GM12878 (cell line): Measurements from ENCODE around the gene IBSP. TPM values are rescaled to one million over a fixed set of nuclear protein-coding genes. Genes with fewer than 3 reads are reported as not detected.

Source experiments
- ATAC-seq: fragments of 200-7000 bp; cut with Tn5 transposase; 3 replicates; pipeline ENCODE4 v1.9.1; 2020; ENCODE audit warnings: mild to moderate bottlenecking, moderate library complexity
- BruUV-seq: library from RNA; stranded (reverse); fragments of 400-500 nt; replicated peaks from 2 replicates; lab custom pipeline; 2021; lab: Mats Ljungman, UMichigan
- CTCF ChIA-PET: fragments of 300-600 bp; sonication (Branson Sonifier 250); formaldehyde crosslinking; extraction: SDS; loops from one replicate; lab custom pipeline; 2021; ENCODE audit warnings: inconsistent platforms; lab: Yijun Ruan, JAX
- POLR2A ChIA-PET: fragments of 350-600 bp; formaldehyde crosslinking; extraction: SDS; loops from one replicate; lab custom pipeline; 2021; ENCODE audit warnings: inconsistent platforms; lab: Charles Lee
- RAD21 ChIA-PET: fragments of 300-600 bp; sonication (Branson Sonifier 250); formaldehyde crosslinking; loops from one replicate; lab custom pipeline; 2023; ENCODE audit warnings: antibody characterized with exemption; ENCODE audit not compliant: unreplicated experiment; lab: Charles Lee
- SMC1A ChIA-PET: fragments of 300-600 bp; sonication (Branson Sonifier 250); formaldehyde crosslinking; loops from one replicate; lab custom pipeline; 2023; ENCODE audit not compliant: unreplicated experiment, uncharacterized antibody; lab: Charles Lee
- DNase-seq: peaks from one replicate; pipeline ENCODE4 v3.0.0-alpha.2; 2011; ENCODE audit warnings: low read depth, low spot score
- FAIRE-seq: peaks from 3 replicates; lab custom pipeline; 2011; peaks lifted over from hg19 to GRCh38; lab: Jason Lieb, UNC
- H2AFZ ChIP-seq: 2 replicates; pipeline ENCODE4 v1.6.0; 2011; ENCODE audit warnings: low read depth, low read length, control low read depth; ENCODE audit not compliant: control insufficient read depth
- H3K27ac ChIP-seq: 2 replicates; pipeline ENCODE4 v1.5.1; 2011; ENCODE audit warnings: control low read depth; ENCODE audit not compliant: control insufficient read depth, insufficient read depth
- H3K27me3 ChIP-seq, 2 experiments: replicated peaks in 1 of 2; 2 replicates each; pipeline versions ENCODE4 v1.6.0 to v1.6.1; 2011; ENCODE audit warnings: low read length in 1 of 2; ENCODE audit not compliant: control insufficient read depth in 2 of 2, insufficient read depth in 2 of 2
- H3K36me3 ChIP-seq, 2 experiments: 2 replicates each; pipeline ENCODE4 v1.5.1; 2011; ENCODE audit warnings: low read length in 1 of 2; ENCODE audit not compliant: control insufficient read depth in 2 of 2, insufficient read depth in 2 of 2
- H3K4me1 ChIP-seq: 2 replicates; pipeline ENCODE4 v1.6.1; 2011; ENCODE audit warnings: mild to moderate bottlenecking, low read length, moderate library complexity, mixed read lengths; ENCODE audit not compliant: control insufficient read depth, insufficient read depth
- H3K4me2 ChIP-seq: 2 replicates; pipeline ENCODE4 v1.6.0; 2011; ENCODE audit warnings: control low read depth; ENCODE audit not compliant: control insufficient read depth, insufficient read depth
- H3K4me3 ChIP-seq: fragments of 200-600 bp; sonication (generic); 2 replicates; pipeline ENCODE4 v1.5.1; 2016
- H3K79me2 ChIP-seq: 2 replicates; pipeline ENCODE4 v1.6.0; 2011; ENCODE audit warnings: low read length; ENCODE audit not compliant: control insufficient read depth, insufficient read depth
- H3K9ac ChIP-seq: 2 replicates; pipeline ENCODE4 v1.8.0; 2011; ENCODE audit warnings: low read length, control low read depth, mixed read lengths; ENCODE audit not compliant: control insufficient read depth, insufficient read depth
- H3K9me3 ChIP-seq: replicated peaks from 3 replicates; pipeline ENCODE4 v1.5.1; 2011; ENCODE audit warnings: mild to moderate bottlenecking, low read length; ENCODE audit not compliant: control insufficient read depth, insufficient read depth
- H4K20me1 ChIP-seq: 2 replicates; pipeline ENCODE4 v1.6.0; 2011; ENCODE audit not compliant: control insufficient read depth, insufficient read depth
- BCL3 ChIP-seq: IDR thresholded peaks from 2 replicates; pipeline ENCODE4 v1.6.1; 2011; ENCODE audit warnings: borderline replicate concordance, low read depth, mild to moderate bottlenecking, moderate library complexity, low read length; ENCODE audit not compliant: insufficient read depth, poor library complexity, severe bottlenecking
- E2F8 ChIP-seq: fragments of 450-650 bp; IDR thresholded peaks from 2 replicates; pipeline ENCODE4 v1.6.1; 2018; ENCODE audit warnings: mild to moderate bottlenecking, low read depth, moderate library complexity; ENCODE audit not compliant: partially characterized antibody
- EED ChIP-seq: sonication (generic); IDR thresholded peaks from 2 replicates; pipeline ENCODE4 v1.6.1; 2016; ENCODE audit warnings: antibody characterized with exemption, low read depth
- ETV6 ChIP-seq, 2 experiments: fragments of 450-650 bp in 1 of 2; IDR thresholded peaks in 1 of 2; conservative IDR thresholded peaks in 1 of 2; 2 replicates each; pipeline ENCODE4 v1.6.1; 2014; ENCODE audit warnings: antibody characterized with exemption in 1 of 2, borderline replicate concordance in 1 of 2, low read depth in 1 of 2, mild to moderate bottlenecking in 1 of 2, moderate library complexity in 1 of 2
- IRF3 ChIP-seq: fragments of 450-650 bp; IDR thresholded peaks from 2 replicates; pipeline ENCODE4 v1.6.1; 2014; ENCODE audit warnings: mild to moderate bottlenecking
- IRF5 ChIP-seq: fragments of 450-650 bp; IDR thresholded peaks from 2 replicates; pipeline ENCODE4 v1.6.1; 2017; ENCODE audit warnings: borderline replicate concordance
- JUNB ChIP-seq: IDR thresholded peaks from 2 replicates; pipeline ENCODE4 v1.6.1; 2016; ENCODE audit warnings: antibody characterized with exemption, mild to moderate bottlenecking
- NFXL1 ChIP-seq: fragments of 450-650 bp; IDR thresholded peaks from 2 replicates; pipeline ENCODE4 v1.6.1; 2017; ENCODE audit warnings: antibody characterized with exemption, mild to moderate bottlenecking, borderline replicate concordance
- RAD21 ChIP-seq: IDR thresholded peaks from 2 replicates; pipeline ENCODE4 v1.6.1; 2011; ENCODE audit warnings: mild to moderate bottlenecking, low read depth, low read length, moderate library complexity; ENCODE audit not compliant: insufficient read depth
- RBBP5 ChIP-seq: fragments of 200-600 bp; sonication (generic); conservative IDR thresholded peaks from 2 replicates; pipeline ENCODE4 v1.6.1; 2016
- SREBF1 ChIP-seq: IDR thresholded peaks from 2 replicates; pipeline ENCODE4 v1.6.1; 2012; ENCODE audit warnings: mild to moderate bottlenecking, low read length
- SRF ChIP-seq, 2 experiments: IDR thresholded peaks; 2 replicates each; pipeline ENCODE4 v1.6.1; 2011; ENCODE audit warnings: low read depth in 2 of 2, low read length in 2 of 2, mild to moderate bottlenecking in 1 of 2, moderate library complexity in 1 of 2
- ZNF384 ChIP-seq: IDR thresholded peaks from 2 replicates; pipeline ENCODE4 v1.6.1; 2012; ENCODE audit warnings: low read depth, mild to moderate bottlenecking, low read length, improper control_type of control experiment, borderline replicate concordance
- WGBS: methylation state at CpG from one replicate; pipeline ENCODE4 v1.1.6; 2016; ENCODE audit warnings: low lambda C conversion rate; ENCODE audit not compliant: insufficient replicate concordance, insufficient coverage; ENCODE audit errors: missing lambda C conversion rate; 5-methylcytosine and 5-hydroxymethylcytosine counted together
- in situ Hi-C: fragments of 300-500 bp; cut with MboI; formaldehyde crosslinking; loops from 9 replicates; pipeline ENCODE4 v1.14.3; 2018; ENCODE audit warnings: mixed read lengths
- intact Hi-C: fragments of 100-400 bp; cut with micrococcal nuclease; formaldehyde crosslinking; loops from one replicate; pipeline ENCODE4 v1.14.2; 2022; ENCODE audit not compliant: unreplicated experiment
- polyA plus RNA-seq, 11 experiments: library from polyadenylated mRNA; depleted of rRNA in 4 of 11; unstranded in 6 of 11; stranded (reverse) in 5 of 11; fragments of >200 nt; fragmentation: Nextera tagmentation in 4 of 11; fragmentation: Illumina TruSeq in 1 of 11; extraction: Ambion mirVana in 4 of 11; extraction: Trizol in 1 of 11; gene quantifications; 1 replicate in 1 of 11; 2 replicates in 10 of 11; pipeline versions ENCODE4 v1.2.1 to v1.2.3, GENCODE V29; 2011 to 2016; ENCODE audit warnings: inconsistent platforms in 2 of 11, missing spikeins in 2 of 11, low read depth in 1 of 11
- total RNA-seq, 4 experiments: library from RNA; depleted of rRNA in 3 of 4; stranded (reverse); fragments of >200 nt in 3 of 4; fragmentation: Illumina TruSeq in 1 of 4; extraction: Trizol in 1 of 4; gene quantifications; 2 replicates each; pipeline versions ENCODE4 v1.2.1 to v1.2.3, GENCODE V29; 2013 to 2021
- TF ChIP-seq, protein P1 (sequence below): fragments of 450-650 bp; IDR thresholded peaks from 2 replicates; pipeline ENCODE4 v1.6.1; 2018; ENCODE audit warnings: borderline replicate concordance, mild to moderate bottlenecking; ENCODE audit not compliant: partially characterized antibody

The IBSP gene
- total and polyA plus RNA-seq, 10 of the 15 experiments (the other 5 are each of a cell fraction or from before 2014, with no cell fraction given): not detected

DNA sequence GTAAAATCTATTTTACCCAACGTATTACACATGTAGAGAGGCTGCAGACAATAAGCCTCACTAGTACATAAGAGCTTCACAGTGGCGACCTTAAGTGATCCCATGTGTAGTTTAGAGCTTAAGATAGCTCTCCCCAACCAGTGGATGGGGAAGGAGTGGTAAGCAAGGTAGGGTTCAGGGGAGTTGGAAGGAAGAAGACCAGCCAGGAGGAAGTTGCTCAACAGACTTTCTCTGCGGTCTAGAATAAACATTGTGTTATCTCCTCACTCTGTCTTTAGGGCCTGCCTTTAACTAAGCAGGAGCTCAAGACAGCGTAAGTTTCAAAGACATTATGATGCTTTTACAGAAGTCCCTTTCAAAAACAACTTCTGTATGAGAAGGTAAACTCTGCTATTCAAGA, 50.3 kb downstream of the IBSP start:
- RAD21 ChIA-PET: interaction anchor here (1.1 to 1.6 kb wide), 2 partner anchors 170 to 360 kb away, joined by 3 to 5 read pairs; no protein-coding TSS in a partner anchor
- ATAC-seq: no peak; the same call in 1 of the 3 replicates
- no peak overlapping the region for H3K4me3 ChIP-seq
- 5% methylated on average over 4 of the region's 4 CpGs for WGBS
- H3K36me3 ChIP-seq: no peaks in the 10 kb centered on the region
- H3K4me1 ChIP-seq: no peaks in the 10 kb centered on the region
- no peaks in the 10 kb centered on the region; a peak in 1 of 4 replicates for H3K27me3 ChIP-seq
- no peak overlapping the region for H3K27ac ChIP-seq
- H3K79me2 ChIP-seq: no peaks in the 10 kb centered on the region
- no peak overlapping the region for H2AFZ ChIP-seq
- H3K9me3 ChIP-seq: no peaks in the 10 kb centered on the region
- in situ Hi-C loops: loop anchor here (5.0 to 25.0 kb wide), 5 partner anchors 355 to 687 kb away; no protein-coding TSS in a partner anchor
- TF ChIP-seq ETV6 (conservative IDR thresholded peaks at IDR 0.05 in 1 of 2, IDR thresholded peaks at IDR 0.05 in 1 of 2; ENCODE audit: borderline replicate concordance in 1 of 2, low read depth in 1 of 2) (no peak), SRF (IDR thresholded peaks at IDR 0.05; ENCODE audit: low read depth in 2 of 2, low read length in 2 of 2) (no peak), RAD21 (no peak), E2F8 (no peak), SREBF1 (no peak), ZNF384 (no peak), IRF3 (no peak), EED (no peak), NFXL1 (no peak), BCL3 (no peak), JUNB (no peak), IRF5 (no peak), RBBP5 (no peak)
- TF ChIP-seq, protein P1, sequence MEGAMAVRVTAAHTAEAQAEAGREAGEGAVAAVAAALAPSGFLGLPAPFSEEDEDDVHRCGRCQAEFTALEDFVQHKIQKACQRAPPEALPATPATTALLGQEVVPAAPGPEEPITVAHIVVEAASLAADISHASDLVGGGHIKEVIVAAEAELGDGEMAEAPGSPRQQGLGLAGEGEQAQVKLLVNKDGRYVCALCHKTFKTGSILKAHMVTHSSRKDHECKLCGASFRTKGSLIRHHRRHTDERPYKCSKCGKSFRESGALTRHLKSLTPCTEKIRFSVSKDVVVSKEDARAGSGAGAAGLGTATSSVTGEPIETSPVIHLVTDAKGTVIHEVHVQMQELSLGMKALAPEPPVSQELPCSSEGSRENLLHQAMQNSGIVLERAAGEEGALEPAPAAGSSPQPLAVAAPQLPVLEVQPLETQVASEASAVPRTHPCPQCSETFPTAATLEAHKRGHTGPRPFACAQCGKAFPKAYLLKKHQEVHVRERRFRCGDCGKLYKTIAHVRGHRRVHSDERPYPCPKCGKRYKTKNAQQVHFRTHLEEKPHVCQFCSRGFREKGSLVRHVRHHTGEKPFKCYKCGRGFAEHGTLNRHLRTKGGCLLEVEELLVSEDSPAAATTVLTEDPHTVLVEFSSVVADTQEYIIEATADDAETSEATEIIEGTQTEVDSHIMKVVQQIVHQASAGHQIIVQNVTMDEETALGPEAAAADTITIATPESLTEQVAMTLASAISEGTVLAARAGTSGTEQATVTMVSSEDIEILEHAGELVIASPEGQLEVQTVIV: no peak
- no peak for DNase-seq
- no peaks in the 10 kb centered on the region for H4K20me1 ChIP-seq
- intact Hi-C loops: loop anchor here (5.0 kb wide), 3 partner anchors 352 to 668 kb away; no protein-coding TSS in a partner anchor
- SMC1A ChIA-PET: interaction anchor here (0.7 to 3.5 kb wide), 8 partner anchors 11 to 362 kb away, joined by 3 to 15 read pairs (median 5); no protein-coding TSS in a partner anchor
- FAIRE-seq: no peak
- POLR2A ChIA-PET: no interaction called here
- CTCF ChIA-PET: interaction anchor here (0.7 to 8.7 kb wide), 26 partner anchors 9 to 668 kb away, joined by 3 to 76 read pairs (median 6); partner anchors contain the start of gene SPP1
- no peak overlapping the region for H3K9ac ChIP-seq
- no peak overlapping the region for H3K4me2 ChIP-seq
- BruUV-seq: no TSS peak
